ENCODE measurements around the gene TAS2R5.
"Not testable (repeated sequence)": the region's sequence is repeated elsewhere in the genome, so short reads cannot be mapped to it uniquely, and the experiment has no call there.

TAS2R5 gene

DNA sequence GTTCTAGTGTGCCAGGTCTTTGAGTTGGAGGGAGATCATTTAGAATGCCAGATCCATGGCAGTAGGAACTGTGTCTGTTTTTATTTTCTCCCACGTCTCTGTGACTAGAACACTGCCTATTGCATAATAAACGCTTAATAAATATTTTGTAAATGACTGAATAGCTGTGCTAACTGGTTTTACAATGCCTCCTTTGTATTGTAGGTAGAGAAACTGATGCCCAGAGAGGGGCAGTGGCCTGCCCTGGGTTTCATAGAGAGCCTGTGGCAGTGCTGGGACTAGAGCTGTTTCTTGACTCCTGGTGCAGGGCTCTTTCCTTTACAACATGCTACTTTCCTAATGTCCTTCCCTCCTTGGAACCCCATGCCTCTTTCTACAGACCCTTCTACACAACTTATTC is 2.5 kb downstream of the TAS2R5 start:
- Histone ChIP-seq H3K36me3 (ENCODE audit: control insufficient read depth in 2 of 2, insufficient read depth in 1 of 2, low read length in 2 of 2) (peaks cover 0 to 24% of the 10 kb centered on the region in 2 experiments; a peak in 1 of 3 replicates), H3K9me3 (ENCODE audit: control insufficient read depth, insufficient read depth, low read depth, low read length) (no peaks in the 10 kb centered on the region), H3K4me1 (ENCODE audit: control insufficient read depth, insufficient read depth, low read length) (no peaks in the 10 kb centered on the region), H3K27ac (ENCODE audit: extremely low read depth, low read depth, low read length) (no peak overlapping the region), H3K4me3 (ENCODE audit: low read depth, low read length) (no peak overlapping the region)
- POLR2A ChIA-PET: no interaction called here
- TF ChIP-seq, protein P1, sequence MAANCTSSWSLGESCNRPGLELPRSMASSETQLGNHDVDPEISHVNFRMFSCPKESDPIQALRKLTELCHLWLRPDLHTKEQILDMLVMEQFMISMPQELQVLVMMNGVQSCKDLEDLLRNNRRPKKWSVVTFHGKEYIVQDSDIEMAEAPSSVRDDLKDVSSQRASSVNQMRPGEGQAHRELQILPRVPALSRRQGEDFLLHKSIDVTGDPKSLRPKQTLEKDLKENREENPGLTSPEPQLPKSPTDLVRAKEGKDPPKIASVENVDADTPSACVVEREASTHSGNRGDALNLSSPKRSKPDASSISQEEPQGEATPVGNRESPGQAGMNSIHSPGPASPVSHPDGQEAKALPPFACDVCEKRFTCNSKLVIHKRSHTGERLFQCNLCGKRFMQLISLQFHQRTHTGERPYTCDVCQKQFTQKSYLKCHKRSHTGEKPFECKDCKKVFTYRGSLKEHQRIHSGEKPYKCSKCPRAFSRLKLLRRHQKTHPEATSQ (tag by site-specific recombination; IDR thresholded peaks at IDR 0.05): no peak
- TF ChIP-seq ZNF629 (tag by site-specific recombination; IDR thresholded peaks at IDR 0.05): no peak
- CTCF ChIA-PET: no interaction called here

DNA sequence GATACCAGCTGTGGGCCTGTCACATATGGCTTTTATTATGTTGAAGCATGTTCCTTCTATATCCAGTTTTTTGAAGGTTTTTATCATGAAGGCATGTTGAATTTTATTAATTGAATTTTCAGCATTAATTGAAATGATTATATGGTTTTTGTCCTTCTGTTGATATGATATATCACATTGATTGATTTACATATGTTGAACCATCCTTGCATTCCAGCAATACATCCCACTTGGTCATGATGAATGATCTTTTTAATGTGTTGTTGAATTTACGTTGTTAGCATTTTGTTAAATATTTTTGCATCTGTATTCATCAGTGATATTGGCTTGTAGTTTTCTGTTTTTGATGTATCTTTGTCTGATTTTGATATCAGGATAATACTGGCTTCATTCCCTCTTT is 30.1 kb downstream of the TAS2R5 start:
- H3K9me3 ChIP-seq (ENCODE audit: control insufficient read depth, insufficient read depth, low read depth, low read length): no peaks in the 10 kb centered on the region
- H3K36me3 ChIP-seq (ENCODE audit: control insufficient read depth in 2 of 2, insufficient read depth in 1 of 2, low read length in 2 of 2): no peaks in the 10 kb centered on the region
- H3K4me1 ChIP-seq (ENCODE audit: control insufficient read depth, insufficient read depth, low read length): no peaks in the 10 kb centered on the region
- H3K4me3 ChIP-seq (ENCODE audit: low read depth, low read length): no peak overlapping the region
- ChIA-PET CTCF (no interaction called here), POLR2A (no interaction called here)
- no peak for TF ChIP-seq ZBTB1 (tag by site-specific recombination; IDR thresholded peaks at IDR 0.05)
- TF ChIP-seq ZNF223 (tag by site-specific recombination; IDR thresholded peaks at IDR 0.05): no peak
- TF ChIP-seq ZNF37A (tag by site-specific recombination; IDR thresholded peaks at IDR 0.05): no peak
- TF ChIP-seq, protein P2, sequence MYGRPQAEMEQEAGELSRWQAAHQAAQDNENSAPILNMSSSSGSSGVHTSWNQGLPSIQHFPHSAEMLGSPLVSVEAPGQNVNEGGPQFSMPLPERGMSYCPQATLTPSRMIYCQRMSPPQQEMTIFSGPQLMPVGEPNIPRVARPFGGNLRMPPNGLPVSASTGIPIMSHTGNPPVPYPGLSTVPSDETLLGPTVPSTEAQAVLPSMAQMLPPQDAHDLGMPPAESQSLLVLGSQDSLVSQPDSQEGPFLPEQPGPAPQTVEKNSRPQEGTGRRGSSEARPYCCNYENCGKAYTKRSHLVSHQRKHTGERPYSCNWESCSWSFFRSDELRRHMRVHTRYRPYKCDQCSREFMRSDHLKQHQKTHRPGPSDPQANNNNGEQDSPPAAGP (tag by site-specific recombination; IDR thresholded peaks at IDR 0.05): no peak
- TF ChIP-seq WT1 (tag by site-specific recombination; IDR thresholded peaks at IDR 0.05): no peak
- no peak for TF ChIP-seq SP3 (tag by site-specific recombination; IDR thresholded peaks at IDR 0.05)
- no peak for TF ChIP-seq ZNF202 (tag by site-specific recombination; IDR thresholded peaks at IDR 0.05; ENCODE audit: borderline replicate concordance)
- TF ChIP-seq SETDB1 (IDR thresholded peaks at IDR 0.05; ENCODE audit: insufficient read length, low read length): no peak
- TF ChIP-seq SCRT1 (tag by site-specific recombination; IDR thresholded peaks at IDR 0.05; ENCODE audit: borderline replicate concordance): no peak
- TF ChIP-seq, protein P3, sequence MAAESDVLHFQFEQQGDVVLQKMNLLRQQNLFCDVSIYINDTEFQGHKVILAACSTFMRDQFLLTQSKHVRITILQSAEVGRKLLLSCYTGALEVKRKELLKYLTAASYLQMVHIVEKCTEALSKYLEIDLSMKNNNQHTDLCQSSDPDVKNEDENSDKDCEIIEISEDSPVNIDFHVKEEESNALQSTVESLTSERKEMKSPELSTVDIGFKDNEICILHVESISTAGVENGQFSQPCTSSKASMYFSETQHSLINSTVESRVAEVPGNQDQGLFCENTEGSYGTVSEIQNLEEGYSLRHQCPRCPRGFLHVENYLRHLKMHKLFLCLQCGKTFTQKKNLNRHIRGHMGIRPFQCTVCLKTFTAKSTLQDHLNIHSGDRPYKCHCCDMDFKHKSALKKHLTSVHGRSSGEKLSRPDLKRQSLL (tag by site-specific recombination; IDR thresholded peaks at IDR 0.05): no peak
- TF ChIP-seq TCF7L2 (IDR thresholded peaks at IDR 0.05; ENCODE audit: borderline replicate concordance, low read depth, low read length): no peak
- no peak overlapping the region for H3K27ac ChIP-seq (ENCODE audit: extremely low read depth, low read depth, low read length)

GRCh38 chr7:141822432-141822831 is 32.4 kb downstream of the TAS2R5 start:
- H3K4me1 ChIP-seq (ENCODE audit: control insufficient read depth, insufficient read depth, low read length); POLR2A ChIA-PET; H3K27ac ChIP-seq (ENCODE audit: extremely low read depth, low read depth, low read length); H3K9me3 ChIP-seq (ENCODE audit: control insufficient read depth, insufficient read depth, low read depth, low read length); CTCF ChIA-PET; H3K4me3 ChIP-seq (ENCODE audit: low read depth, low read length); H3K36me3 ChIP-seq (ENCODE audit: control insufficient read depth in 2 of 2, insufficient read depth in 1 of 2, low read length in 2 of 2): not testable (repeated sequence)

GRCh38 chr7:141837683-141838082 is 47.7 kb downstream of the TAS2R5 start:
- CTCF ChIA-PET: no interaction called here
- Histone ChIP-seq H3K4me1 (ENCODE audit: control insufficient read depth, insufficient read depth, low read length) (no peaks in the 10 kb centered on the region), H3K36me3 (ENCODE audit: control insufficient read depth in 2 of 2, insufficient read depth in 1 of 2, low read length in 2 of 2) (no peaks in the 10 kb centered on the region), H3K4me3 (ENCODE audit: low read depth, low read length) (no peak overlapping the region), H3K27ac (ENCODE audit: extremely low read depth, low read depth, low read length) (no peak overlapping the region), H3K9me3 (ENCODE audit: control insufficient read depth, insufficient read depth, low read depth, low read length) (no peaks in the 10 kb centered on the region)
- TF ChIP-seq ZFP3 (tag by site-specific recombination; IDR thresholded peaks at IDR 0.05; ENCODE audit: low read depth) (no peak), CTCF (tag by site-specific recombination; IDR thresholded peaks at IDR 0.05) (no peak)
- POLR2A ChIA-PET: no interaction called here

Data from HEK293 (cell line).